HT1080 (cell line): Measurements from ENCODE around the gene DLGAP1. TPM values are rescaled to one million over a fixed set of nuclear protein-coding genes. Genes with fewer than 3 reads are reported as not detected.

Source experiments
- DNase-seq: peaks from one replicate; pipeline ENCODE4 v3.0.0-alpha.2; 2015; ENCODE audit warnings: low read depth
- total RNA-seq: library from RNA; depleted of rRNA; stranded (reverse); fragments of >200 nt; shearing (Covaris generic); gene quantifications from 2 replicates; pipeline ENCODE4 v1.2.3, GENCODE V29; 2014

The DLGAP1 gene
- total RNA-seq, 1 experiment from 2014 or later: not detected

DNA sequence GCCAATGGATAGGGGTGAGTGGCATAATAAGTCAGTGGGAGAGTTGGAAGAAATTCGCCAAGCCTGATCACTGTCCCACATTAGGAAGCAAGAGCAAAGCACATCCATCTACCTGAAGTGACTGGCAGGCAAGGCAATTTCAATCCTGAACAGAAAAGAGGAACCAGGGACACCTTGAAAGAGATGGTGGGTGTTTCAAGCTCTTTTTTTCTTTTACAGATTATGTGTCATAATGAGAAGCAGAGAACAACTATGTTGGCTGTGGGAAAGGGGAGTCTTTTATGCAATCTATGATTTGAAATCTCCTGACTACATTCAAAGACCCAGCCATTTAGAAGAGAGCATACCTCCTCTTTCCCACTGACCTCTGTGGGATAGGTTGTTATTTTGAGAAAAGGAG, 941.6 kb downstream of the DLGAP1 start:
- no peak for DNase-seq

DNA sequence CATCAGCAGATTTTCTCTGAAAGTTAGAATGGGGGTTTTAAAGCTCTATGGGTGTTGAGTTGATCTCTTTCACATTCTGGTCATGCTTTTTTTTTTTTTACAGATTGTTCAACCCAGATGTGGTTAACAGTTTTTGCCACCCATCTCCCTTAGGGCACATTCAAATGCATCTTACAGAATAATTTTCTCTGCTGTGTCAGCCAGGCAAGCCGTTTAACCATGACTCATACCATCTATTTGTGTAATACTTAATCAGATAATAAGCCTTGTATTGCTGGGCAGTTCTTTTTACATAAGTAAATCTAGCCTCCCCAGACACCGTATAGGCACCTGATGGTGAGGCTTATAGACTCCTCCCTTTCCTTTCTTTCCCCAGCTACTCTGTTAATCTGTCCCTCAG, 943.1 kb downstream of the DLGAP1 start:
- DNase-seq: peak; percentile 54

DNA sequence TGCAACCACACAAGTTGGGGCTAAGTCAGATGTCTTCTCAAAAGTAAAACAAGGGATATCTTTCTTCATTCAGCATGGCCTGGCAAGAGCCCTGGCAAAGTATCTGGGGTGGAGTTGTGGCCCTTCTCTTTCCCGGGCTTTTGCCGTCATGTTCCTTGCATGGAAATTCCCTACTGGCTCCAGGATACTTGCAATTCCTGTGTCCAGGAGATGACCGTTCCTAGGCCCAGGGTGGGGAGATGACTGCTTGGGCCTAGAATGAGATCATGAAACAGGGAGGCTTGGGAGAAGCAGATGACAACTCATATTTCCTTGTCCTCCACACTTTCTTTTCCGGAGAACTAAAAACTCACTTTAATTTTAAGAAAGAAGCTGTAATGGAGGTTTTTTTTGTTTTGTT, 944.2 kb downstream of the DLGAP1 start:
- DNase-seq: no peak

DNA sequence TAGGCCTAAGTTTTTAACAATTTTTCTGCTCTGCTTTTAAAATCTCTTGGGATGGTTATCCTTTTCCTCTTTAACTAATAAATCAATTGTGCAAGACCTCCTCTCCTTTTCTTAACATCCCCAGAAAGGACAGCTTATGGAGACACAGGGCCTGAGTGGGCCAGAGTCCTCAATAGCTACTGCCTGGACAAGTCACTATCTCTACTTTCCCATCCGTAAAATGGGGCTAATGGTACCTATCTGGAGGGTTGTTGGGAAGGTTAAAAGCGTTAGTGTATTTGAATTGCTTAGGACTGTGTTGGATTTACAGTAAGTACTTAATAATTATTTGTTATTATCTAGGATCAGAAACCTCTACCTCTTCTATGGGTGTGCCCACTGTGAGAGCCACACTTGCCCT, 945.1 kb downstream of the DLGAP1 start:
- DNase-seq: no peak

DNA sequence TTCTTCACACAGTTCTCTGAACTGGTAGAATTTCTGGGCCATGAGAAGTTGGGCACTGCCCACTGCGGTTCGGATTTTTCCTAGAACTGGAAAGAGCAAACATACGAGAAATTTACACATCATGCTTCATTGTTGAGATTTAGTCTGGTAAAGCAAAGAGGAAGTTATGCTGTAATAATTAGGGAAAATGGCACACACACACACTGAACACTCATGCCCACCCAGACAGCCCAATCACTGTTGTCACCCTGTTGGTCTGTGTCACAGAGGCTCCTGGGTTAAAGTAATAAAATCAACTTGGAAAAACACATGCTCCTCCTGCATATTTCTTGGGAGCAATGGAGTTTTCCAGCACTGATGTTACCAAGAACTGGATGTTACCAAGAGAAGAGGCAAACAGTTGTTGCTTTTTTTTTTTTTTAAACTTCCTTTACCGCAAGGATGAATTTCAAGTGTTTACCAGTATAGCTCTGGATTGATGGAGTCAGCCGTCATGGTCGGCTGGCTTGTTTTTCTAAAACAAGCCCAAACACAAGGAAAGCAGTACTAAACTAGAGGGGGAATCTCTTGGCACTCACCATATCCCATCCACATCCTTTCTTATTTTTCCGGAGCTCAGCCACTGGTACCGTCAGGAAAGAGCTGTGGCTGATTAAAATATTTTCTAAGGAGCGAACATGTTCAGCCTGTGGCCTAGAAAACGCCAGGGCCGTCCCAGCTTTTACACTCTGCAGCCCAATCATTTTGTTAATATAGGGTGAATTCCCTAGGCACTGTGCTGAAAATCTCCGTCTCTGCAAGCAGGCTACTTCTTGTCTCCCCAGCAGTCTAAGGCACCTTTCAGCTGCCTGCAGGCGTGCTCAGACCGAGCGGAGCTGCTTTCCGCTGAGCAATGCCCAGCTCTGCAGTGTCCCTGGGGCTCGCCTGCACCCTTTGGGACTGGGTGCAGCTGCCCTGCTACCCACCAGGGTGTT, 946.2 kb downstream of the DLGAP1 start:
- no peak for DNase-seq

DNA sequence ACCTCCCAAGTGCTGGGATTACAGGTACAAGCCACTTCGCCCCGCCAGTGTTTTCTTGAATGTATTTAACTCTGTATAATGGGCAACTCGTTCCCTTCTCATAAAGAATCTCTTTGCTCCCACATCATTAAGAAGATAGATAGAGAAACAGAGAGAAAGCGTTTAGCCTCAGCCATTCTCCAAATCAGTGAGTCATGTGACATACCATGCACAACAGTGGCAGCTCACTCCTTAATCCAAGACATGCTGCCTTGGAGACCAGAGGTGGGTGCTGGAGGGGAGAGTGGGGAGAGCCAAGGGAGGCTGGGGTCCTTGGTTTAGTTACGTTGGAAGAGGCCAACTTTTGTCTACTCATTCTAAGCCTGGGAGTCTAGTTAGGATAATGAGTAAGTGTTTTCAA, 950.5 kb downstream of the DLGAP1 start:
- DNase-seq: no peak

DNA sequence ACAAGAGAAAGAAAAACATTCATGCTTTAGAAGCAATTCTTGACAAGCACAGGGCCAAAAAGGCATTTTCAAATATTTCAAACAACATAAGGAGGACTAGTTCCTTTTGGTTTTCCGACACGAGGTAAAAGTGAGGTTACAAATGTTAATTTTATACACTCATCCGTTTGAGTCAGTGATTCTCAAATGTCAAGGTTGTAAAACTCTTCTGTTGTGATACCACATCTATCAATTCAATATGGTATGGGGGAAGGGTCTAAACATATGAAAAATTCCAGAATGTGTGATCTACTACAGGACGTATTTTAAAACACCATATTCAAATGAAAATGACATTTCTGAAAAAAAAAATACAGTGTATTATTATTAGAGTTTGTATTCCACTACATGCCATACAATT, 952.5 kb downstream of the DLGAP1 start:
- no peak for DNase-seq

DNA sequence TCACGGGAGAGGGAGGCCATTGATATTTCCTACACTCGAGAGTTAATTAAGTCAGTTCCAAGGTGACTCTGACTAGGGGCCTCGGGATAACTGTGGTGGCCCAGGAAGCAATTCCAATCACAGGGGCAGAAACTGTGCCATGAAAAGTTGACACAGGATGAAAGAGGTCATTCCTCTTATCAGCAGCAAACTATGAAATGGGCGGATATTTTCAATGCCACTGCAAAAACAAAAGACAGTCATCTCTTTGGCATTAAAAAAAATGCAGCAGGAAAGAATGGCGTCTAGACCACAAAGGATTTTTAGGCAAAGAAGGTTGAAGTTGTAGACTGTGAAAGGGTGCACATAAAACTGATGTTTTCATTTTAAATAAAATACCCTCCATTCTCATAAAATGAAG, 955.1 kb downstream of the DLGAP1 start:
- no peak for DNase-seq

DNA sequence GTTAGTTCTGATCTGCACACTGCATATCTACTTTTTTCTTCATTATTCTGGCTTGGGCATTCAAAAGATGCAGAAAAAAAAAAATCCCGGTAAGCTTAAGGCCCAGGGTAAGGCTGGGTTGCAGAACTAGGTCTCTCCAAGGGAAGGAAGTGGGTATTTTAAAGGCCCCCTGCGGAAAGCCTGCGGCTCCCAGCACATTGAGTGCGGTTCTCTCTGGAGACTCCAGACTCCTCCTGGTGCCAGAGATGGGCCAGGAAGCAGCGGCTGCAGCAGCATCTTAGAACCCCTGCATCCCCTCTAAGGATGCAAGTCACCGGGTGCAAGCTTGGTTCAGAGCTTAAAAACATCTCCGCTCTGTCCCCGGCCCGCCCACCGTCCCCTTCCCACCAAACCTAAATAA, 955.6 kb downstream of the DLGAP1 start:
- no peak for DNase-seq

DNA sequence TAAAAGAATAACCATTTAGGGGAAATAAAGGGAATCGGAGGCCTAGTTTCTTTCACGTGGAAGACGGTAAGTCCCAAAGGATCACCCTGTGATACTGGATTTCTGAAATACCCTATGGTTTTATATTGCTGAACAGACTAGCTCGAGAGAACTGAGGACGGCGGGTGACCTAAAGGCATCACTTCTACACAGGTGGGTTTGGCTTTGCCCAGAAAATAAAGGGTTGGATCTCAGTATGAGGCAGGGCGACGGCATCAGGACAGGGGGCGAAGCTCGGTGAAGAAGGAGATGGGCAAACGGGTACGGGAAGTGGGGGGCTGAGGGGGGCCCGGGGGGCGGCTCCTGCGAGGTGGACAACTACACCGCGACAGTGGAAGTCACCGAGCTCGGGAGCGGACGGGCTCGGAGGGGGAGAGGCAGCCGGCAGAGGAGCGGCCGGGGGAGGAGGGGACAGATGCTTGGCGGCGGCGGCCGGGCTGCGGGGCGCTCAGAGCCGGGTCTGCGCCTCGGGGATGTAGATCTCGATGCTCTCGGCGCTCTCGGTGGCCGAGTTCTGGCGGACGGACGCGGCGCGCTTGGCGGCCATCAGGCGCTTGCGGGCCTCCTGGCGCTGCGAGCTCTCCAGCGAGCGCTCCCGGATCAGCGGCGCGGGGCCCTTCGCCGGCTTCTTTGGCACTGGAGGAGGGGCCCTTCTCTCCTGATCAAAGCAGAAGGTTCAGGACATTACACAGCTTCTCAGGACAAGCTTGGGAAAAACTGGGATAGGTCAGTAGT, 956.2 kb downstream of the DLGAP1 start:
- no peak for DNase-seq

DNA sequence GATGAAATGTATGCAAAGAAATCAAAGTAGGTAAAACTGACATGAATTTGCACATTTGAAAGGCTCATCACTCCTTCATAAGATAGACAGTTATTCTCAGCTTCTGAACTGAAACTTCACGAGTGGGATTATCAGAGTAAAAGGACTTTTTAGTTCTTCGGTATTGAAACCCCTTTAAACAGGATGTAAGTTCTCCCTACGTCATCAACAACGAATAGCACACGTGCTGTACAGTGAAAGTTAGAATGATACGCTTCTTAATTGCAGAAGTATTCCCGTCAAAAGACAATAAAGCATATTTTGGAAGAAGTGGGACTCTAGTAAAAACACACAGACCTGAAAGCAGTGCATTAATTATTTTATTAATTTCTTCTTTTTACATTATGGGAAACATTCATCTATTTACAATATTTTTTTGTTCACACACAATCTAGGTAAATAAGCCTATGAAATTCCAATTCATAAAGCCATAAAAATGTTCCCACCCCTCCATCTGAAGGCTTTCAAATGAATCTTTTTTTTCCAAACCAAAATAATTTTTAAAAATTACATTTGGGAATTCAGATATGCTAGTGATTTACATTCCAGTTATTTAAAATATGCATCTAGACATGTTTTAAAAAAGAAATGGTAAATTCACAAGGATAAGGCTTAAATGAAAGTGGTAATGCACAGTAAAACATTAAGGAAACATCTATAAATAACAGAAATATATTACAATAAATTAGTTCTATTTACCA, 959.2 kb downstream of the DLGAP1 start:
- no peak for DNase-seq

DNA sequence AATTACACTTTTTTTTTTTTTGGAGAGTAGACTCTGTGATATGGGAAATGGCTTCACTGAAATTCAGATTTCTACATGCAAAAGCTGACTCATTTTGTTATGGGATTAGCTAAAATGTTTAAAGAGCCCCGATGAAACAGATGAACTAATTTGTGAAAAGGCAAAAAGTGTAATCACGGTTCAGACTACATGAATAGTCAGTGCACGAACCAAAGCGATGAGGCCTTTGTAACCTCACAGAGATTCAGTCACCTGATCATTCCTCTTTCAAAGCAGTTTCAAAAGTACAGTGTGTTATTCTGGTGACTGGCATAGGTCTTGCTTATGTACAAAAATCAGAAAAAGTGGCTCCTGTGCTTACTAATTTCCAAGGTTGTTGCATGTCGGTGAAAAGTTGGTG, 960.5 kb downstream of the DLGAP1 start:
- DNase-seq: no peak

DNA sequence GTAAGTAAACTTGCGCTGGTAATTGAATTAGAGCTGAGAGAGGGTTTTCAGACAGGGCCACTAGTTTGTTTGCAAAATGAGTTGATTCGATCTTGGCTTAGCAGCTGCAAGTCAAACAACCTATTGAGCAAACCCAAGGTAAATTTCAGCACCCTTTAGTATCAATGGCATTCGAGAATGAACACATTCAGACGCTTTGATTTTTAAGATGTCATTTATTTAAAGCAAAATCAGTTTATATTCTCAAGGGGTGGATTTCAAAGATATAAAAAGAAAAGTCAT, 960.9 kb downstream of the DLGAP1 start:
- no peak for DNase-seq

DNA sequence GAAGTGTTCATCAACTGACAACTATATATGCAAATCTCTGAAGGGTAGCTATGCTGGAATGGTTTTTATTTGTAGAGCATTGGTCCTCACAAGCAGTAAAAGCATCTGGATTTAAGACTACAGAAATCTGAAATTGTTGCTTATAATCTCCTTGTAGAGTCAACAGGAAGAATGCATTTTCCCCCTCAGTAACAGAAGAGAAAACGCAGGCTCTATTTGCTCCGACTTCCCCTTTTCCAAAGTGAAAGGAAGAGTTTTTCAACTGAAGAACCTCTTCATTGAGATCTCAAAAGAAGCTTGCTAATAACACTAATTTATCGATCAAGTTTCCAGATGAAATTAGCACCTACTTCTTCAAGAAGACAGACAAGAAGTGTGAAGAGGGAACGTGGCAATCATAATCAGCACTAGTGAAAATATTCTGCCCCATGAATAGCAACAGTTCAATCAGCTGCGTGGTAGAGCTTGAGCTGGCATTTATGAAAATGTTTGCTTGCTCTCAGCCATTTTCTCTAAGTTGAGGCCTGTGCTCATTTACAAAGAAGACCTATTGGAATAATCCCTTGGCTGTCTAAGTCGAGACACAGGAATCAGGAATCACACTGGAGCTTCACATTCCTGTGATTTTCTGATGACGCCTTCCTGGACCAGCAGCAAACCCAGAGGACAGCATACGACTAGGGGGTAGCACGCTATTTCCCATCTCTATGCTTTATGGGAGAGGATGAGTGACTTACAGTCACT, 961.4 kb downstream of the DLGAP1 start:
- no peak for DNase-seq

DNA sequence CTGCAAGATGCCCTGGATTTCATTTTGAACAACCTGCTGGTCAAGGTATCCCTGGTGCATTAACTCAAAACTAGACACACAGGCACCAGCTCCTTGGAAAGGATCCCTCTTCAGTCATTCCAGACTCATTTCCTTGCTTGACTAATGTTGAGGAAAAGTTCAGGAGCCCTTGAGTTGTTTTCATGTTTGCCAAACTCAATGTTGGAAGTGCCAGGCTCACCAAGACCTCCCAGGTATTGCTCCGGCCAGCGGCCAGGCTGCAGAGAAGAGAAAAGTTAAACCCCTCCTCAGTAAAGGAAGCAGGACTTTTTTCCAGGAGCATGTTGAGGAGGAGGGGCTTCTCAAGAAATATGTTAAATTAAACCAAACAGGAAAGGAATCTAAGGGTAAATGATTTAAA, 962.4 kb downstream of the DLGAP1 start:
- no peak for DNase-seq

DNA sequence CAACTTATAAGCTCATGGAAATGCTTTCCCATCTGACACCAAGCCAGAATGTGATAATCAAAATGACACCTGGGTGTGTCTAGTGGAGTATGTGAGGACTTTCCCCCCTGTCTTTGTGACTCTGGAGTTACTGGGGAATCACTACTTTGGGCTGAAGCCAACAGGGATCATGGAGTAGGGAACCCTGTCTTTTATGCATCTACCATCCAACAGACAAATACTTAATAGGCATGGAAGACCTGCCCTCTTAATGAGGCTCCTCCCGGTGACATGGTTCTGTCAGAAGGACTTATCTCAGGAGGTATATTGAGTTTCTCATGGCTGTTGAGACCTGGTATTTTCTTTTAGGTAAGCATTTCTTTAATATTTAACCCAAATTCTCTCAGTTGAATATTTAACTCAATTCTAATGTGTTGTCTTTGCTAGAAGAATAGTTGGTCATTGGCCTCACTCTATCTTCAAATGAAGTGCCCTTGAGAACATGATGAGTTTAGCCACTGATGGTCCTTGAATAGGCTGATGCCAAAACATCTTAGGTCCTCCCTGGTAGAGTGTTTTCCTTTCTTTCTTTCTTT, 963.0 kb downstream of the DLGAP1 start:
- DNase-seq: no peak

DNA sequence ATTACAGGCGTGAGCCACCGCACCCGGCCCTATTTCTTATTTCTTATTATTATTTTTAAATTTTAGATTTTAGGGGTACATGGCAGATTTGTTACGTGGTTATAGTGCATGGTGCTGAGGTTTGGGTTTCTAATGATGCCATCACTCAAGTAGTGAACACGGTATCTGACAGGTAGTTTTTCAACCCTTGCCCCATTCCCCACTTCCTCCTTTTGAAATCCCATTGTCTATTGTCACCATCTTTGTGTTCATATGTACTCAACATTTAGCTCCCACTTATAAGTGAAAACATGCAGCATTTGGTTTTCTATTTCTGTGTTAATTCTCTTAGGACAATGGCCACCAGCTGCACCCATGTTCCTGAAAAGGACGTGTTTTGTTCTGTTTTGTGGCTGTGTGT, 965.6 kb downstream of the DLGAP1 start:
- no peak for DNase-seq

DNA sequence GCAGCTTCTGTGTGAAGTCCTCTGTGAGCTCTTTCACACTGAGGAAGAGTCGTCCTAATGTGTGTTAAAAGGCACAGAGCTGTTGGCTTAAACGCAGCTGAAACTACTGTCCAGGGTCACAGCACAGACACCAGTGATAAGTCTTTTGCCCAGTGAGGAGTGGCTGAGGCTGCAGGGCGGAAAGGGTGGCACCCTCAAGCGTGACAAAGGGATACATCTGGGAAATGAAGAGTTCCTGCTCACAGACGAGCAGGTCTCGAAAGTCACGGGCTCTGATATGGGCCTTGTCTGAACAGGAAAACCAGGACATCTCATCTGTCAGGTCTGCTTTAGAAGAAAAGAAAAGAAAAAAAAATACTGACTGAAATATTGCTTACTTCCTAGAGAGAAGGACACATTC, 968.6 kb downstream of the DLGAP1 start:
- no peak for DNase-seq

DNA sequence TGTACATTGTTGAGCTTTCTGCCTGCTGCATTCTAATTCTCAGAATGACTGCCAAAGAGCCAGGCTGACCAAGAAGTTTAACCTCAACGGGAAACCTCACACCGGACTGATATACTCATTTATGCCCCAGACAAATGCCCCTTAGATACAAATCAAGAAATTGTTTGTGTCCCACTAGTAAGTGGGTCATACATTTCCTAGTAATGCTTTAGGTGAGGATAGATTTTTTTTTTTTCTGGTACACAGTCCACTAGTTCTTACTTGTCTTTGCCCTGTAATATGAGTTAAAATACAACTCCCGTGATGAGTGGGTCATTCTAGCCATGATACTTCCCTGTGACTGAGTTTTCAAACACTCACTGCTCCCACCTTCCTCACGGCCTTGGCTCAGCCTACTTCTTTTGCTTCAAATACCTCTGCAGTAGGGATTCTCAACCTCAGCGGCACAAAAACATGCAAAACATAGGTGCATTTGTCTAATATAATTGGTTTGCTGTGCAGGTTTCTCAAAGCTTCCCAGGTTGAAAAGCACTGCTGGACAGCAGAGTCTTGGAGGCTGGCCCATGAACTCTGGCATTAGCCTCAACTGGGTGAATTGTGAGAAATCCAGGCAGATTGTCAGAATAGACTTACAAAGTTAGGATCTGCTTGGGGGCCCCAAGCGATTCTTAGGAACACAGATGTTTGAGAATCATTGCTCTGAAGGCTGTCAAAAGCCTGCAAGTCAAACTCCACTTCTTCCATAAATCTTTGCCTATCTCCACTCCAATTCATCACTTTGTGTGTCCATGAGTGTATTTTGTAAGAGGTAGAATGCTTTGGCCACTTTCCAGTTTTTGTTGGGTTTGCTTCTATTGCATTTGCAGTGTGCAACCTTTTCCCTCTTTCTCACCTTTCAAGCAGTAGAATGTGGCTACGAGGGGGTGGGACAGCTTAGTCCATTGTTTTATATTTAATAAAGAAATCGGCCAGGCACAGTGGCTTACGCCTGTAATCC, 969.7 kb downstream of the DLGAP1 start:
- DNase-seq: no peak

DNA sequence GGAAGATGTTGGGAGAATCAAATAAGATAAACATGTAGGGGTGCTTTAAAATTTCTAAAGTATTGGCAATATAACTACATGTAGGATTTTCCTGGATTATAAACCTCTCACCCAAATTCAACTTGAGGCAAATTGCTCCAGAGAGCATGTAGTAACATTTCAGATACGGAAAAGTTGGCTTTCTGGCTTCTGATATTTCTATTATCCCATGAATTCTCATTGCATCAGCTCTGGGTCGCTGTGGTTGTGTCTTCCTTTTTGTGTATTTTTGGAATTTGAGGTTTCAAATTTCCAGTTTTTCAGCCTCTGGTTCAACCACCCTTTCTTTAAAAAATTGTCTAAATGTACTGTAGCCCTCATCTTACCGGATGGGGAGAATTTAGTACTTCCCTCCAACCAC, 972.8 kb downstream of the DLGAP1 start:
- DNase-seq: no peak
